HepG2 (cell line): ENCODE data around the gene RPS6KA3. TPM values are rescaled to one million over a fixed set of nuclear protein-coding genes. Genes with fewer than 3 reads are reported as not detected.
A peak's percentile ranks its signal among the peaks of the same experiment; 100 is the strongest.

Experiments
- ARHGAP35 ChIP-seq: sonication (generic); formaldehyde crosslinking; IDR thresholded peaks from 2 replicates; pipeline ENCODE4 v1.9.0; 2022; ENCODE audit warnings: mild to moderate bottlenecking, inconsistent platforms, moderate library complexity, missing genetic modification reagents, borderline replicate concordance
- ATF2 ChIP-seq: sonication (generic); formaldehyde crosslinking; IDR thresholded peaks from 2 replicates; pipeline ENCODE4 v1.4.0; 2020; ENCODE audit warnings: missing genetic modification reagents
- CEBPG ChIP-seq: IDR thresholded peaks from 2 replicates; pipeline ENCODE4 v1.6.1; 2016
- EHMT2 ChIP-seq: fragments of 200-600 bp; sonication (generic); IDR thresholded peaks from 2 replicates; pipeline ENCODE4 v1.7.0; 2017; ENCODE audit warnings: antibody characterized with exemption, low read depth, low read length, borderline replicate concordance
- FOXA3 ChIP-seq: IDR thresholded peaks from 2 replicates; pipeline ENCODE4 v1.6.1; 2016; ENCODE audit warnings: missing genetic modification reagents, missing compliant biosample characterization
- GLI4 ChIP-seq: sonication (generic); formaldehyde crosslinking; IDR thresholded peaks from 2 replicates; pipeline ENCODE4 v1.5.1; 2020; ENCODE audit warnings: missing genetic modification reagents, mild to moderate bottlenecking, moderate library complexity, borderline replicate concordance
- KLF16 ChIP-seq, 2 experiments: sonication (generic) in 1 of 2; formaldehyde crosslinking in 1 of 2; IDR thresholded peaks; 2 replicates each; pipeline versions ENCODE4 v1.6.1 to v1.8.0; 2016 to 2023; ENCODE audit warnings: missing genetic modification reagents in 2 of 2, missing compliant biosample characterization in 1 of 2
- NFATC3 ChIP-seq: sonication (generic); formaldehyde crosslinking; IDR thresholded peaks from 2 replicates; pipeline ENCODE4 v1.5.1; 2020; ENCODE audit warnings: mild to moderate bottlenecking, missing genetic modification reagents
- NR2F2 ChIP-seq: IDR thresholded peaks from 2 replicates; pipeline ENCODE4 v1.6.1; 2012; ENCODE audit warnings: low read depth, inconsistent platforms, borderline replicate concordance
- SCMH1 ChIP-seq: sonication (generic); formaldehyde crosslinking; IDR thresholded peaks from 2 replicates; pipeline ENCODE4 v1.9.0; 2021; ENCODE audit warnings: missing genetic modification reagents, mild to moderate bottlenecking, borderline replicate concordance
- SP2 ChIP-seq: sonication (generic); formaldehyde crosslinking; IDR thresholded peaks from 2 replicates; pipeline ENCODE4 v1.5.1; 2020; ENCODE audit warnings: mild to moderate bottlenecking, missing genetic modification reagents
- ZNF205 ChIP-seq: IDR thresholded peaks from 2 replicates; pipeline ENCODE4 v1.6.1; 2018; ENCODE audit warnings: missing biosample characterization, missing genetic modification reagents
- ZNF782 ChIP-seq: sonication (generic); formaldehyde crosslinking; IDR thresholded peaks from 2 replicates; pipeline ENCODE4 v1.4.0; 2020; ENCODE audit warnings: missing genetic modification reagents, mild to moderate bottlenecking, borderline replicate concordance
- ZNF83 ChIP-seq: sonication (generic); formaldehyde crosslinking; IDR thresholded peaks from 2 replicates; pipeline ENCODE4 v1.4.0; 2020; ENCODE audit warnings: missing genetic modification reagents, mild to moderate bottlenecking, borderline replicate concordance
- ZNF878 ChIP-seq: sonication (generic); formaldehyde crosslinking; IDR thresholded peaks from 2 replicates; pipeline ENCODE4 v1.8.1; 2023; ENCODE audit warnings: mild to moderate bottlenecking, missing genetic modification reagents, moderate library complexity
- polyA plus RNA-seq, 8 experiments: library from polyadenylated mRNA; depleted of rRNA in 3 of 8; stranded (reverse) in 7 of 8; unstranded in 1 of 8; fragments of >200 nt; fragmentation: Illumina TruSeq in 4 of 8; extraction: Trizol in 4 of 8; gene quantifications; 2 replicates each; pipeline versions ENCODE4 v1.2.1 to v1.2.3, GENCODE V29; 2011 to 2016; ENCODE audit warnings: low read depth in 4 of 8, missing spikeins in 1 of 8, mixed read lengths in 1 of 8; ENCODE audit not compliant: insufficient read depth in 1 of 8
- total RNA-seq, 5 experiments: library from RNA; depleted of rRNA; stranded (reverse); fragments of >200 nt; fragmentation: Illumina TruSeq; extraction: Trizol; gene quantifications; 2 replicates each; pipeline ENCODE4 v1.2.3, GENCODE V29; 2016; ENCODE audit warnings: low read depth in 1 of 5
- TF ChIP-seq, protein P1 (sequence below): sonication (generic); formaldehyde crosslinking; conservative IDR thresholded peaks from 2 replicates; pipeline ENCODE4 v1.4.0; 2020; ENCODE audit warnings: missing genetic modification reagents
- TF ChIP-seq, protein P2 (sequence below): sonication (generic); formaldehyde crosslinking; IDR thresholded peaks from 2 replicates; pipeline ENCODE4 v1.4.0; 2020; ENCODE audit warnings: missing genetic modification reagents, borderline replicate concordance

The RPS6KA3 gene
- total and polyA plus RNA-seq, 2 of the 13 experiments (the other 11 are each of a cell fraction or from before 2014, with no cell fraction given) = 314 to 357 TPM

- TF ChIP-seq ATF2 (CRISPR knock-in tag) = no peak
- TF ChIP-seq SP2 = no peak
- TF ChIP-seq, protein P1, sequence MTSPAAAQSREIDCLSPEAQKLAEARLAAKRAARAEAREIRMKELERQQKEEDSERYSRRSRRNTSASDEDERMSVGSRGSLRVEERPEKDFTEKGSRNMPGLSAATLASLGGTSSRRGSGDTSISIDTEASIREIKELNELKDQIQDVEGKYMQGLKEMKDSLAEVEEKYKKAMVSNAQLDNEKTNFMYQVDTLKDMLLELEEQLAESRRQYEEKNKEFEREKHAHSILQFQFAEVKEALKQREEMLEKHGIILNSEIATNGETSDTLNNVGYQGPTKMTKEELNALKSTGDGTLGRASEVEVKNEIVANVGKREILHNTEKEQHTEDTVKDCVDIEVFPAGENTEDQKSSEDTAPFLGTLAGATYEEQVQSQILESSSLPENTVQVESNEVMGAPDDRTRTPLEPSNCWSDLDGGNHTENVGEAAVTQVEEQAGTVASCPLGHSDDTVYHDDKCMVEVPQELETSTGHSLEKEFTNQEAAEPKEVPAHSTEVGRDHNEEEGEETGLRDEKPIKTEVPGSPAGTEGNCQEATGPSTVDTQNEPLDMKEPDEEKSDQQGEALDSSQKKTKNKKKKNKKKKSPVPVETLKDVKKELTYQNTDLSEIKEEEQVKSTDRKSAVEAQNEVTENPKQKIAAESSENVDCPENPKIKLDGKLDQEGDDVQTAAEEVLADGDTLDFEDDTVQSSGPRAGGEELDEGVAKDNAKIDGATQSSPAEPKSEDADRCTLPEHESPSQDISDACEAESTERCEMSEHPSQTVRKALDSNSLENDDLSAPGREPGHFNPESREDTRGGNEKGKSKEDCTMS (CRISPR knock-in tag) = no peak
- TF ChIP-seq ARHGAP35 (CRISPR knock-in tag) = no peak
- peak; percentile 90 for TF ChIP-seq CEBPG (CRISPR knock-in tag)
- peak; percentile 93 for TF ChIP-seq FOXA3 (CRISPR knock-in tag)
- no peak for TF ChIP-seq NR2F2
- TF ChIP-seq KLF16 (CRISPR knock-in tag; IDR thresholded peaks at IDR 0.05) = 0 out of 4 replicates have a peak, but pooled peaks of 1 of the 2 experiments have one; percentile 38
- no peak for TF ChIP-seq EHMT2
- TF ChIP-seq ZNF205 (CRISPR knock-in tag) = 0 out of 2 replicates have a peak, but pooled peaks have one; percentile 48
- no peak for TF ChIP-seq SCMH1 (CRISPR knock-in tag)
- no peak for TF ChIP-seq ZNF782 (CRISPR knock-in tag)
- TF ChIP-seq ZNF83 = no peak
- no peak for TF ChIP-seq GLI4 (CRISPR knock-in tag)
- TF ChIP-seq, protein P2, sequence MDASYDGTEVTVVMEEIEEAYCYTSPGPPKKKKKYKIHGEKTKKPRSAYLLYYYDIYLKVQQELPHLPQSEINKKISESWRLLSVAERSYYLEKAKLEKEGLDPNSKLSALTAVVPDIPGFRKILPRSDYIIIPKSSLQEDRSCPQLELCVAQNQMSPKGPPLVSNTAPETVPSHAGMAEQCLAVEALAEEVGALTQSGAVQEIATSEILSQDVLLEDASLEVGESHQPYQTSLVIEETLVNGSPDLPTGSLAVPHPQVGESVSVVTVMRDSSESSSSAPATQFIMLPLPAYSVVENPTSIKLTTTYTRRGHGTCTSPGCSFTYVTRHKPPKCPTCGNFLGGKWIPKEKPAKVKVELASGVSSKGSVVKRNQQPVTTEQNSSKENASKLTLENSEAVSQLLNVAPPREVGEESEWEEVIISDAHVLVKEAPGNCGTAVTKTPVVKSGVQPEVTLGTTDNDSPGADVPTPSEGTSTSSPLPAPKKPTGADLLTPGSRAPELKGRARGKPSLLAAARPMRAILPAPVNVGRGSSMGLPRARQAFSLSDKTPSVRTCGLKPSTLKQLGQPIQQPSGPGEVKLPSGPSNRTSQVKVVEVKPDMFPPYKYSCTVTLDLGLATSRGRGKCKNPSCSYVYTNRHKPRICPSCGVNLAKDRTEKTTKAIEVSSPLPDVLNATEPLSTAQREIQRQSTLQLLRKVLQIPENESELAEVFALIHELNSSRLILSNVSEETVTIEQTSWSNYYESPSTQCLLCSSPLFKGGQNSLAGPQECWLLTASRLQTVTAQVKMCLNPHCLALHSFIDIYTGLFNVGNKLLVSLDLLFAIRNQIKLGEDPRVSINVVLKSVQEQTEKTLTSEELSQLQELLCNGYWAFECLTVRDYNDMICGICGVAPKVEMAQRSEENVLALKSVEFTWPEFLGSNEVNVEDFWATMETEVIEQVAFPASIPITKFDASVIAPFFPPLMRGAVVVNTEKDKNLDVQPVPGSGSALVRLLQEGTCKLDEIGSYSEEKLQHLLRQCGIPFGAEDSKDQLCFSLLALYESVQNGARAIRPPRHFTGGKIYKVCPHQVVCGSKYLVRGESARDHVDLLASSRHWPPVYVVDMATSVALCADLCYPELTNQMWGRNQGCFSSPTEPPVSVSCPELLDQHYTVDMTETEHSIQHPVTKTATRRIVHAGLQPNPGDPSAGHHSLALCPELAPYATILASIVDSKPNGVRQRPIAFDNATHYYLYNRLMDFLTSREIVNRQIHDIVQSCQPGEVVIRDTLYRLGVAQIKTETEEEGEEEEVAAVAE (CRISPR knock-in tag) = 0 out of 2 replicates have a peak, but pooled peaks have one; percentile 37
- no peak for TF ChIP-seq NFATC3 (CRISPR knock-in tag)
- TF ChIP-seq ZNF878 (CRISPR knock-in tag) = no peak
Measured at GRCh38 chrX:20306668-20307067, 40.0 kb upstream of the RPS6KA3 start (continued).
